ENCODE data around the gene MPEG1.

The MPEG1 gene

DNA sequence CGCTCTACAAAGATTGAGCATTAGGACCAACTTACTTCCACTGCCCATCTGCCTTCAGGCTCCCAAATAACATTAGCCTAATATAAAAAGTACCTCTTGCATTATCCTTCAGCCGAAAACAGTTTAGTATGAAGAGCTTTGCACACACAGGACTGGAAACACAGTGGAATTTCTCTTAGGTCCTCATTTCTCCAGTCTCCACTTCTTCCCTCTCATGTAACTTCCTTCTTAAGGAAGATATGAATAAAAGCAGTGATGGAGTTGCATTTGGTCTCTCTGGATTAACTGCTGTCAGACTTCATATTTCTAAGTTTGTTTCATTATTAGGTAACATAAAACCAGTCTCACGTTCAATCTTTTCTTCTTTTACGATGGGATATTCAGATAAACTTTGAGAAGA lies 5.6 kb upstream of the MPEG1 start:
- no peak for DNase-seq

DNA sequence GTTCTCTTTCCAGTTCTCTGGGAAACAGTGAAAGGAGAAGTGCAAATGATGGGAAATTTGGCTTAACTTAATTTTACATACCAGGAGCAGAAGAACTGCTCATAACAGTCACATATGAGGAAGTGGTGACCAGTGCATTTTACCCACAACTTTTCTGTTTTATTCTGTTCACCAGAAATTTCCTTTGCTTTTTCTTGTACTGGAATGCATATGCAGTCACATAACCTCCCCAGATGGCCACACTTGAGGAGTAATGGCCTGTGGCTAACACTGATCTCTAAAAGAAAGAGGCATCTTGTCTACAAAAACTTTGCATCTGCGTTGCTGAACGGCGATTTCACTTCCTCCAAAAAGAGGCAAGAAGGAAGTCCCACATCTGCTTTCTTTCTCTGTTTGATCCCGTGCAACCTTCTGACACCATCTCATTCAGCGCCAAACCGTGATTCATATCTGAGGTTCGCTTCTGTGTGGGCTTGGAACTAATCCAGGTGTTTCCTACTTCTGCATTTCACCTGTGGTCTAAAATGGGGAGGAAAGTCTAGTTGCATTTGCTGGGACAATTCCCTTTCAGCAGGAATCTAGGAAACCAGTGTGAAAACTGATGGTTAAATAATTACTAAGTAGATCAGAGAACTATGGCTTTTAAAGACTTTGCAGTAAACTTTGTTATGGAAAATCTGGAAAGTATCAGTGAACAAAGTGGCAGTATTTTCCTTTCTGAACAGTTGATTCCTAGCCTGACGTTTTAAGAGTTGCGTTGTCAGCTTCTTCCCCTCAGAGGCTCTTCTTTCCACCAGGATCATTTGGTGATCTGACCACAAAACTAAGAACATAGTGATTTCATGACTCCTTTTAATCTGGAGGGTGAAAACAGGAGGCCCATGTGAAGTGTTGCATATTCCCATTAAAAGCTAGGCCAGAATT lies 4.2 kb upstream of the MPEG1 start:
- DNase-seq = peak; percentile 92

- no peak for DNase-seq
These were observed 1.6 kb upstream of the MPEG1 start for GRCh38 chr11:59214141-59214893.

DNA sequence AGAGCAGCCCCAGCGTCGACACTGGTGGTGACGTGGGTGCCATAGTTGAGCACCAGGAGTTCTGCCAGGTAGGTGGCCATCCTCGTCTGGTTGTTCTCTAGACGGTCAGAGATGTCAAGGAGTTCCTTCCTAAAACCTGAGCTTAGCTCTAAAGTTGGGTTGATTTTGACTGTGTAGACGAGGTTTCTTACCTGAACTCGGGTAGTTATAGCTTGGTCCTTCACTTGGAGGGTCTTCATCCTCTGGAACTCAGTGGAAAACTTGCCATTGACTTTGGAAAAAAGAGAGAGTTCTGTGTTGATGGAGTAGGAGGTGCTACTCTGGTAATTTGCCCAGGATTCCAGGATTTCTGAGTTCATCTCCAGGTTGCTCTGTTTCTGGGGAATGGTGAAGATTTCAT lies 505 bp downstream of the MPEG1 start:
- no peak for DNase-seq

DNA sequence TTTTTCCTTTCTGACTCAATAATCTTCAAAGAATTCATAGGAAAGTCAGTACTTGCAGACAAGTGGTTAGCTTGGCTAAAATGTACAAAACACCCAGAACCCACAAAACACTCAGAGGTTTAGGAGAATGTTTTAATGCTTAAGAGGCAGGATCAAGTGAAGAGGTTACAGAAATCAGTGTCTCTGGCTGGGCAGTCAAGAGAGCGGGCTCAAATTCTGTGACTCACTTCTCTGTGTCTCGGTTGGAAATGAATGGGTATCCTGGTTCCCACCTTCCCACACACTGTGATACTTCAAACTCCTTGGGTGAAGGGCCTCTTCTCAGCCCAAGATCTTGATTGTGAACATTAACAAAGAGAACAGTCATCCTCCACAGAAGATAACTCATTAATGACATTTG lies 3.8 kb downstream of the MPEG1 start:
- DNase-seq = no peak

- peak; percentile 47 to 61 for DNase-seq
These were observed 4.7 kb downstream of the MPEG1 start for GRCh38 chr11:59207988-59208451.

- DNase-seq = peak; percentile 58 to 63
These were observed 6.1 kb downstream of the MPEG1 start for GRCh38 chr11:59206635-59207034.

- peak in 1 of 2 donors; percentile 71 for DNase-seq
These were observed 7.1 kb downstream of the MPEG1 start for GRCh38 chr11:59205648-59206047.

GRCh38 chr11:59204746-59205145 lies 8.0 kb downstream of the MPEG1 start:
- no peak for DNase-seq

DNA sequence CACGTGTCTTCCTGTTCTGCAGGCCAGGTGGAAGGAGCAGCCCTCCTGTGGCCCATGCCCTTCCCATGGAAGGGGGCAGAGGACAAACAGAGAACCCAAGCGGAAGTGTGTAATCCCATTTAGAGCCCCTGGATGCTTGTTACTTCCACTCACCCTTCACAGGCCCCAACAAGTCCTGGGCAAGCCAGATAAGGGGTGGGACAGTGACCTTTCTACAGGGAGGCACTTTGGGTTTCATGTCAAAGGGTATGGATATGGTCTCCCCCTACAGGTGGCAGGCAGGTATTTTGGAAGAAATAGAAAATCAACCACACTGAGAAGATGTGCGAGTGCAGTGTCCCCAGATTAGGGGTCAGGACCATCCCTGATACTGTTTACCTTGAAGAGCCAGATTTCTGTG lies 11.4 kb downstream of the MPEG1 start:
- no peak for DNase-seq

- DNase-seq = peak in 1 of 2 donors; percentile 93
These were observed 12.3 kb downstream of the MPEG1 start for GRCh38 chr11:59200423-59200746.

DNA sequence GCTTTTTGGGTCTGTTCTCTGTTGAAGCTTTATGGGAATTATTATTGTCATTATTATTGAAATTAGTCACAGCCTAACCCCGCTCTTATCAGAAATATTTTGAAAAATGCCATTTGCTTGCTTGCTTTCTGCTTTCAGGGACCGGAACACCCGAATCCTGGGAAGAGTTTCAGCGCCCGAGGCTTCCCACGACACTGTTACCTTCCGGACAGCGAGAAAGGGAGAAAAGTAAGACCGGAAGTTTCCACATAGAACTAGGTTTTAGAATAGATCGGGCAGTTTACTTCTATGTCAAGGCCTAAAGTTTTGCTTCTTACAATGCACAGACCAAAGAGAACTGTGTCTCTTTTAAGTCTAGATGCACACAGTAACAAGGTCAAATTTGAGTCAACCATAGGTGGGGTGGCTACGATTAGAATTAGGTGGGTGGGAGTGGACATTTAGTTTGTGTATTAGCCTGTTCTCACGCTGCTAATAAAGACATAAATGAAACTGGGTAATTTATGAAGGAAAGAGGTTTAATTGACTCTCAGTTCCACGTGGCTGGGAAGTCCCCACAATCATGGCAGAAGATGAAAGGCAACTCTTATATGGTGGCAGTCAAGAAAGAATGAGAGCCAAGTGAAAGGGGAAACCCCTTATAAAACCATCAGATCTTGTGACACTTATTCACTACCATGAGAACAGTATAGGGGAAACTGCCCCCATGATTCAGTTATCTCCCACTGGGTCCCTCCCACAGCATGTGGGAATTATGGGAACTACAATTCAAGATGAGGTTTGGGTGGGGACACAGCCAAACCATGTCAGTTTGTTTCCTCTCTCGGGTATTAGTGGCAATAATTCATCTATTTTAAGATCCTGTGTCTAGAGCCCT lies 12.9 kb downstream of the MPEG1 start:
- DNase-seq = peak; percentile 77 to 88

- DNase-seq = peak in 1 of 2 donors; percentile 65
These were observed 14.0 kb downstream of the MPEG1 start for GRCh38 chr11:59198726-59199125.

DNA sequence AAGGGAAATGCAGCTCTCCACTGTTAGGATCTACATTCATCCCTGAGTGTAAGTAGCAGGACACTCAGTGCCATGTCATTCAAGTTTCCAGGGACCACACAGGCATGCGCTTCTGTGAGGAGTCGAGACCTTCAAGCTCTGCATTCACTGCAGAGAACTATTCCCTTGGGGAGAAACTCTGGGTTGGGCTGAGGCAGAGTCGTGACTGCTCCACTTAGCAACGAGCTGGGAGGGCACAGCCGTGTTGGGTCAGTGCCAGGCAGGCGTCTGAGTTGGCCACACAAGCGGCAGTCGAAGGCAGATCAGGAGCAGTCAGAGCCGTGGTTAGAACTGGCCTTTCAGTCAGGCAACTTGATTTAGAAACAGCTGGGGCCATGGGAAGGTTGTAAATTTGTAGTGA lies 14.7 kb downstream of the MPEG1 start:
- peak in 1 of 2 donors; percentile 53 for DNase-seq

- DNase-seq = no peak
These were observed 15.9 kb downstream of the MPEG1 start for GRCh38 chr11:59196777-59197176.

- DNase-seq = no peak
These were observed 17.1 kb downstream of the MPEG1 start for GRCh38 chr11:59195586-59195985.

DNA sequence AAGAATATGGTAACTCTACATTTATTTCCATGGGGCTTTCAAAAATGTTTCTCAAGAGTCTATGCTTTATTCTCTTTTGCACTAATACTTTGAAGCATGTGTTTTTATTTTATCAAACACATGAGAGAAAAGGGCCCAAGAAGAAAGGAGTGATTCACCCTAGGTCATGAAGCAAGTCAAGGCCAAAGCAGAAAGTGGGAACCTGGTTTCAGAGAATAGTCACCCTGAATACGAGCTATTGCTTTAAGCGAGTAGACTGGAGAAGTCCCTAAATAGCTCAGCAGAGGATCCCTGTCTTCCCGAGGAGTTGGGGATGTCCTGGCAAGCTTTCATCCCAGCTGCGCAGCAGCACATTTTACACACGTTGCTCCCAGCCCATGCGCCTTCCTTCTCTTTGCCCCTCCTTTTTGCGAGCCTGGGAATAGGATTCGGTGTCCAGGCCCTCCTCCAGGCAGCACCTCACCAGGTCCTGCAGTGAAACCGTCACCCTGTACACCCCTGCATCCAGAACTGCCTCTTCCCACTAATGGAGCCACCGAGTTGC lies 19.1 kb downstream of the MPEG1 start:
- DNase-seq = peak; percentile 50 to 72

DNA sequence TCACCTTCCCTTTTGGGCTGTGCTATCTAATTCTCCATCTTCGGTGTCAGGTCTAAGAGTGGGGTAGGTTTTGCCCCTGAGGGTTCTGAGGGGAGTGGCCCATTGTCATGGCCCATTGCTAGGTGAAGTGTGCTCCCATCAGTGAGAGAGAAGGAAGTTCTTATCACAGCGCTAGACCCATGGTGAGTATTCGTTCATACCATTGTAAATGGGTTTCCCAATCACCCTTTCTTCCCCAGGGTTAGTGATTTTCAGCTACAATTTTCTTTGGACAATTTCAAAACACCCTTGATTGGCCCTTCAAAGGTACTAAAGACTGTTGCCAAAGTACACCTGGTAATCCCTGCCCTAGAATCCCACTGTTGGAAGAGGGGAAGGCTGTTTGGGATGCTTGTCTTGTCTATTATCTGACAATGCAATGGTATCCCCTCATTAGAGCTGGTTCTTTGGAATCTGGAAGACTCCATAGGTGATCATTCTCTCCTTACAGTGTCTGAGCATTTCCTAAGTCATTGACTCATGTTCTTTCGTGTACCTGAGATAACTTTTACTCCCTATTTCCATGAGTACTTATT lies 20.2 kb downstream of the MPEG1 start:
- no peak for DNase-seq

GRCh38 chr11:59191890-59192289 lies 20.8 kb downstream of the MPEG1 start:
- peak; percentile 74 to 89 for DNase-seq

DNA sequence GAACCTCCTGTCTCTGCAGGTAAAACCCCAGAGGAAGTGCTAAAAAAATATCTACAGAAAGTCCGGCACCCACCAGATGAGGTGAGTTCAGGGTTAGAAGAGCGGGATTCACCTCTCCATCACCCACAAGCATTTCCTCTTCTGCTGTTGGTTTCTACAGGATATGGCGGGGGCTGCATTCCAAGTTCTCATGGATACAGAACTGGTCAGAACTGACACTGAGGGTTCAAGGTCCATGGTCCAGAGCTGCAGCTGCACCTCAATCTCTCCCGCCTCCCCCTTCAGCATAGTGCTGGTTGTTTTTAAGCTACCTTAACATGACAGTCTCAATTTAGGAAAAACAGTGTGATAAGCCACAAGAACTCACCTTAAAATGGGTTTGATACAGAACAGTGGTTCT lies 21.6 kb downstream of the MPEG1 start:
- DNase-seq = no peak

DNA sequence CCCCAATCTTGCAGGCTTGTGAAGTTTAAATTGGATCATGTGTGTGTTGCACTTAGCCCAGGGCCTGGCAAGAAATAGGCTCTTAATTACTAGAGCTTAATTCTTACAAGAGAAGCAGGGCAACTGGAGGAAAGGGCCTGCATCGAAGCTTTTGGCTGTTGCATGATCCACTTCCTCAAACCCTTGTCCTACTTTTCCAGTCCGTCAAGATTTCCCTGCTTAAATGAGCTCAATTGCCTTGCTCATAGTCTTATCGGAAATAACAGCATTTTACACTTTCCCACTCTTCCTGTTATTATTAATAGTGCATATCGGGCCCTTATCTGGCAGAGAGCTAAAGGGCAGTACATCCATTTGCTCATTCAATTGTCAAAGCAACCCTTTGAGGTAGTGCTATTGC lies 22.7 kb downstream of the MPEG1 start:
- DNase-seq = peak; percentile 69 to 84

DNA sequence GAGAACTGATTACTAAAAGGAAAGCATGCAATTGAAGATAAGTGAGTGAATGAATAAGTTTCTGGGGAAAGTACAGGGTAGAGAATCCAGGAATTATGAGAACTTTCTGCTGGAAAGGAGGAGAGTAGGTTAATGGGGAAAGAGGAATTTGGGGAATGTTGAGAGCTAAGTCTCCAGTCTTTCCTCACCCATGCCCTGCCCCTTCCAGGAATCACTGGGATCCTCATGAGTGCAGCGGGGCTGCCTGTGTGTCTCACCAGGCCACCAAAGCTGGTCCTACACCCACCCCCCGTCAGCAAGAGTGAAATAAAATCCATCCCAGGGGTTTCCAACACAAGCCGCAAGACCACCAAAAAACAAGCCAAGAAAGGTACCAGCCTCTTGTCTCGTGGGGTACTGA lies 23.8 kb downstream of the MPEG1 start:
- no peak for DNase-seq

Measured in inflammatory macrophage (primary cell).